HG03039 (cell line): ENCODE data around the gene ADGRD2.
A peak's percentile ranks its signal among the peaks of the same experiment; 100 is the strongest.
"Not testable (repeated sequence)": the region's sequence is repeated elsewhere in the genome, so short reads cannot be mapped to it uniquely, and the experiment has no call there.

Experiments
- ATAC-seq: cut with Tn5 transposase; IDR thresholded peaks from one replicate; pipeline ENCODE4 v1.9.1; 2021; ENCODE audit warnings: mild to moderate bottlenecking, moderate library complexity; ENCODE audit not compliant: unreplicated experiment

Gene ADGRD2, protein sequence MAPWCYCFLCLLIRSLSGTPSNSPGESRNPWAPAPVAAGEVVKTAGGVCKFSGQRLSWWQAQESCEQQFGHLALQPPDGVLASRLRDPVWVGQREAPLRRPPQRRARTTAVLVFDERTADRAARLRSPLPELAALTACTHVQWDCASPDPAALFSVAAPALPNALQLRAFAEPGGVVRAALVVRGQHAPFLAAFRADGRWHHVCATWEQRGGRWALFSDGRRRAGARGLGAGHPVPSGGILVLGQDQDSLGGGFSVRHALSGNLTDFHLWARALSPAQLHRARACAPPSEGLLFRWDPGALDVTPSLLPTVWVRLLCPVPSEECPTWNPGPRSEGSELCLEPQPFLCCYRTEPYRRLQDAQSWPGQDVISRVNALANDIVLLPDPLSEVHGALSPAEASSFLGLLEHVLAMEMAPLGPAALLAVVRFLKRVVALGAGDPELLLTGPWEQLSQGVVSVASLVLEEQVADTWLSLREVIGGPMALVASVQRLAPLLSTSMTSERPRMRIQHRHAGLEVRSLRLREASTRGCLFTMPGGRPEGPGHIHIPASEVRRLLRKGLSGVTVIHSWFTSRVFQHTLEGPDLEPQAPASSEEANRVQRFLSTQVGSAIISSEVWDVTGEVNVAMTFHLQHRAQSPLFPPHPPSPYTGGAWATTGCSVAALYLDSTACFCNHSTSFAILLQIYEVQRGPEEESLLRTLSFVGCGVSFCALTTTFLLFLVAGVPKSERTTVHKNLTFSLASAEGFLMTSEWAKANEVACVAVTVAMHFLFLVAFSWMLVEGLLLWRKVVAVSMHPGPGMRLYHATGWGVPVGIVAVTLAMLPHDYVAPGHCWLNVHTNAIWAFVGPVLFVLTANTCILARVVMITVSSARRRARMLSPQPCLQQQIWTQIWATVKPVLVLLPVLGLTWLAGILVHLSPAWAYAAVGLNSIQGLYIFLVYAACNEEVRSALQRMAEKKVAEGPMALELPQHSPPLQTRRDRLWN

GRCh38 chr9:124450241-124450924, at the start of gene ADGRD2:
TSS of gene ADGRD2 (plus strand) at chr9:124450451. CDS start at chr9:124451667, 1,216 bp downstream.
- ATAC-seq = no peak

- ATAC-seq = no peak
Measured at GRCh38 chr9:124403246-124403645, 47.0 kb upstream of the ADGRD2 start.

DNA sequence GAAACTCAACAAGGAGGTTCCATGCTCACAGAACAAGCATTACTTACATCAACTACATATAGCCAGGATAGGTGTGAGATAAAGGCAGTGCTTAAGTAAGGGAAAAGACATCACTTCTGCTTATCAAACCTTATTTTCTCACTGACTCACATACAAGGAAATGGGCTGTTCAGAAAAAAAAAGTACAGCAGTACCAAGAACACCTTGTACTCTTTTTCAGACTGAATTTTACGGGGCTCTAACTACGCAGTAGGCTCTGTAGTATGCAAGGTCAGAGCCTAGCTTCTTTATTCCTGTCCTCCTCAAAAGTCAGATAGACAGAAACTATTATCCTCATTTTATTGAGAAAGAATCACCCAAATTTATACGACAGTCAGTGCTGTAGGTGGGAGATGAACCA, 40.8 kb upstream of the ADGRD2 start:
- ATAC-seq = no peak

DNA sequence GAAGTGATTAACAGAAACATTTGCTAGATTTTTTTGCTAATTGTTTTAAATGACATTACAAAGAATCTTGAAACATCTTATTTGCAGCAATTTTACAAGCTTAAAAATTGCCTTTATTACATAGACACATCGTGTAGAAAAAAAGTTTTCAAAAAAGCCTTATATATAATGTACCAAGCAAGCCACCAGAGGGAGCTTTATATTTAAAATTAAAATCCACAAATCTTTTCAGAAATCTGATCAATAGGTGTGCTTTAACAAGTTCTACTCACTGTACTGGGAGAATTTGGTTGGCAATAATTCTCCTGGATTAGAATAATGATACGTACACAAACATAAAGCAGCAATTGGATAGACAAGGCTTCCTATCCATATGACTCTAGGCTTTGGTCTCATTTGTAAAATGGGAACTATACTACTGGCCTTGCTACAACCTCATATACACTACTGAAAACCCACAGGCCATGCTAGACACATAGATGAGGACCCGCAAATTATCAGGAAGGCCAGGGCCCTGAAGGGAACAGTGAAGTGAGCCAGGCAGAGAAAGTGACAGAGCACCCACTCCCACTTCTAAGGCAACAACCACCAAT, 39.8 kb upstream of the ADGRD2 start:
- no peak for ATAC-seq

GRCh38 chr9:124411514-124412227, 38.6 kb upstream of the ADGRD2 start:
- no peak for ATAC-seq

DNA sequence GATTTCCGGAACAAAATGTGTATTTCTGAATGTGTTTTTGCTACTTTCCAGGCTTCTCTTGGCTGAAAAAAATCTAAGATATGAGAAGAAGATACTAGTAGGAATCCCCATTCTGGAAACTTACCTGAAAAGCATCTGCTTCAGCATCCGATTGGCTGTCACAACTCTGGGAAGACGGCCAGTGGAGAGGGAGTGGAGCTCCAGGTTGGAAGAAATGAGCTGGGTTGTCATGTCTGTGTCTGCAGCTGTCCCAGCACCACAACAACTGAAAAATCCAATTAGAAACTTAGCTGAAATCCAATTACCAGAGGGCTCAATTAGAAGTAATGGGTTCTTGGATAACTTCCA, 38.0 kb upstream of the ADGRD2 start:
- ATAC-seq = no peak

DNA sequence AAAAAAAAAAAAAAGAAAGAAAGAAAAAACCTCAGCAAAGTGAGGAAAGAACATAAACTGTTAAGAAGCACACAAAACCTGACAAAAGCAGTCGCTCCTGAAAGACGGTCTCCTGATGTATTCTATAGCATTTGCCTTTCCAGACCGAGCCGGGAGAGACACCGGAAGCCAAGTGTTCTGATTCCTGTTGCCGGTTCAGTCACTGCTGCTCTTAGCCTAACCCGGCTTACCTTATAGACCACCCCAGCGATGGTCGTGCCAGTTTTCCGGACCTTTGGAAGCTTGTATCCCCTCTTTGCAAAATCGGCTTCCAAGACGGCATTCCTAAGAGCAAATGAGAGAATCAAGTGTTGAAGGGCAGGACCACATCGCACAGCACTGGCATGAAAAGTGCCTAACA, 35.6 kb upstream of the ADGRD2 start:
- ATAC-seq = no peak

DNA sequence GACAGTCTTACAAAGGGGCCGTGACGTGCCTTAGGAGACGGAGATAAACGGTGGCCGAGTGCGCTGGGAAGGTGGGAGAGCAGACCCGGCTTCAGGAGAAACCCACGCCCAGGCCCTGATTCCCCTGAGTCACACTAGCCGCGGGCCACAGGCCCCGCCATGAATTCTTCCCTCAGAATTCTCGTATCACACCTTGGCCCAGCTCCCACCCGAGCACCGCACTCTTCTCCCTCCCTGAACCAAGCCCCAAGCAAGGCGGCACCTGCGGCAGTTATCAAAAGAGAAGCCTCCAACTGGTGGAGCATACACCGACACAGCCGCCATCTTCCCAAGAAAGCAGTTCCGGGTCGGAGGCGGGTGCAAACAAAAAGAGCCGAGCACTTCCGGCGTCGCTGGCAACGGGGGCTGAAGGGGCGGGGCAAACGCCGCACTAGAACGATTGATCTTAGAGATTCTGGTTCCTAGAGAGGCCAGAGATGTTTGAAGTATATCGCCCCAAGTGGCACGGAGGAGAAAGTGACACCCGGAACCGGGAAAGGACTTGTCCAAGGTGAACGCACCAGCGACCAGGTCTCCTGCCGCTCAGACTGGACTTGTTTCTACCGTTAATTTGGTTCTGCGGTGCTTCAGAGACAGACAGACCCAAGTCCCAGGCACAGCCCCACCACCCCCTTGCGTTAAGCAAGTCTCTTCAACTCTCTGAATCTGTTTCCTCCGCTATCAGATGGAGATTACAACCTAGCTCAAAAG, 35.0 kb upstream of the ADGRD2 start, which contains the start of gene PSMB7:
Gene PSMB7, minus strand, starts transcription at position 341 of the 750 bp plus-strand sequence. Its CDS starts 17 bp downstream, at position 324.
- ATAC-seq = peak; percentile 82

DNA sequence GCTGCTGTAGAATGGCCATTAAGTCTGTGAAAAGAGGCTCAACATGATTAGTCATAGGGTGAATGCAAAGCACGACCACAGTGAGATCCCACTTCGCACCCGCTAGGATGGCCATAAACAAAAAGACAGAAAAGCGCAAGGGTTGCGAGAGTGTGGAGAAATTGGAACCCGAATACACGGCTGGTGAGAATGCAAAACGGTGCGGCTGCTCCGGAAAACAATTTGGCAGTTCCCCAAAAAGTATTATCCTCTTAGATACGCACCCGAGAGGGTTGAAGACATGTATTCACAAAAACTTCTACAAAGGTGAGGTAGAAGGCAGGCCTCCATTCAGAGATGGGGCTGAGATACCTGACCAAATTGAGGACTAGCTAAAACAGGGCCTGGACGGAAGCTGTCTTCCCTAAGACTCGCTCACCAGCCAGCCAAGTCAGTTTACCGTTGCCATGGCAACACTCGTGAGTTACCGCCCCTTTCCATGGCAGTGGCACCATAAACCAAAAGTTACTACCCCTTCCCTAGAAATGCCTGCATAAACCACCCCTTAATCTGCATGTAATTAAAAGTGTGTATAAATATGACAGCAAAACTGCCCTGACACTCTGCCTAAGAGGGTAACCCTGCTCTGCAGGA, 34.3 kb upstream of the ADGRD2 start:
- ATAC-seq = no peak

- no peak for ATAC-seq
Measured at GRCh38 chr9:124419832-124420489, 30.3 kb upstream of the ADGRD2 start.

DNA sequence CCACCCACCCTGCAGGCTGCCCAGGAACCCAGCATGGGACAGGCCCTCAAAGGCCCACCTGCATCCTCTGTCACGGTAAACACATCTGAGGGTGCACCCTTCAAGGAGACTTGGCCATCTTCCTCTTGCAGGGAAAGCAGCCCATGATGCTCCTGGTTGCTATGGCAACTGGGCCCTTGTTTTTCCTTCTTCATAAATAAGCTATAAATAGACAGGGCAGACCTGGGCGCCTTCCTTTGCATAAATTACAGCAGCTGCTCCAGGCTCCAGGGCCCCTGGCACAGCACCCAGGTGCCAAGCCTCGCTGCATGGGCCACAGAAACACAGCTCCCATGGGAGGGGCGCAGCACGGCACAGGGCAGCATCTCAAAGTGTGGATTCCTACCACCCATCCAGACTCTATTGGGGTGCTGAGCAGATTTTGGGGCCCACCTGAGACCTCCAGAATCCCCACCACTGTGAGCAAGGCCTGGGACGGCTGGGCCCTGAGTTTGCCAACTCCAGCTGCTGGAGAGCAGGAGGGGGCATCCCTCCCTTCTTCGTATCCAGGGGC, 29.2 kb upstream of the ADGRD2 start:
- no peak for ATAC-seq

DNA sequence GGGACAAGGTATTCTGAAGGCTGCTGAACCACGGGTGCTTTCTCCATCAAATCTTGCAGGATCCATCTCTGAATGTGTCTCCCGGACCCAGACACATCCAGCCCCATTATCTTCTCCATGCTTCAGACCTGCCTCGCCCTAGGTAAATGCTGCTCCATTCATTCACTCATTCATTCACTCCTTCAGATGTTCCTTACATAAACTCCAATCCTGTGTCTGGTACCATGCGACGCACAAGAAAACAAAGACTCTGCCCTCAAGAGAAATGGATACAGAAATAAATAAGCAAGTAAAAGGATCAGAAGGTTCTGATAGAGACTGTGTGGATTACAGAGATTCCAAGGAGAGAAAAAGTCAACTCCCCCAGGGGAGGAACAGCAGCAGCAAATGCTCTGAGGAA, 27.1 kb upstream of the ADGRD2 start:
- ATAC-seq = no peak

- ATAC-seq = no peak
Measured at GRCh38 chr9:124423591-124423990, 26.7 kb upstream of the ADGRD2 start.

DNA sequence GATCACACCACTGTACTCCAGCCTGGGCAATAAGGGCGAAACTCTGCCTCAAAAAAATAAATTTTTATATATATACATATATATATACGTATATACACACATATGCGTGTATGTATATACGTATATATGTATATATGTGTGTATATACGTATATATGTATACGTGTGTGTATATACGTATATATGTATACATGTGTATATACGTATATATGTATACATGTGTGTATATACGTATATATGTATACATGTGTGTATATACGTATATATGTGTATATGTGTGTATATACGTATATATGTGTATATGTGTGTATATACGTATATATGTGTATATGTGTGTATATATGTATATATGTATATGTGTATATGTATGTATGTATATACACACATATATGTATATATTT, 24.5 kb upstream of the ADGRD2 start:
- not testable (repeated sequence) for ATAC-seq

DNA sequence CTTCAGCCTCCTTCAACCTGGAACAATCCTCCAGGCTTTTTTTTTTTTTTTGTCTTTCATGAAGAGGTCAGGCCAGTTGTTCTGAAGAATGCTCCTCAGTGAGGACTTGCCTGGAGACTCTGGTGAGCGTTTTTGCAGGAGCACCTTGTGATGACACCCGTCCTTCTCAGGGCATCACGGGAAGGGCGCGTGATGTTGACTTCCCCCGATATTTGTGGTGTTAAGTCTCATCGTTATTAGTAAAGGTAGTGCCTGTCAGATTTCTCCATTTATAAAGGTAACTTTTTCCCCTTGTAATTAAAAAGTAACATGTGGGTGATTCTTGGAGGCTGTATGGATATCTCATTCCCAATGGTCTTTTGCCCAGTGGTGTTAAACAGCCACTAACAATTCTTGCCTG, 23.9 kb upstream of the ADGRD2 start:
- ATAC-seq = no peak

GRCh38 chr9:124427281-124427680, 23.0 kb upstream of the ADGRD2 start:
- no peak for ATAC-seq

DNA sequence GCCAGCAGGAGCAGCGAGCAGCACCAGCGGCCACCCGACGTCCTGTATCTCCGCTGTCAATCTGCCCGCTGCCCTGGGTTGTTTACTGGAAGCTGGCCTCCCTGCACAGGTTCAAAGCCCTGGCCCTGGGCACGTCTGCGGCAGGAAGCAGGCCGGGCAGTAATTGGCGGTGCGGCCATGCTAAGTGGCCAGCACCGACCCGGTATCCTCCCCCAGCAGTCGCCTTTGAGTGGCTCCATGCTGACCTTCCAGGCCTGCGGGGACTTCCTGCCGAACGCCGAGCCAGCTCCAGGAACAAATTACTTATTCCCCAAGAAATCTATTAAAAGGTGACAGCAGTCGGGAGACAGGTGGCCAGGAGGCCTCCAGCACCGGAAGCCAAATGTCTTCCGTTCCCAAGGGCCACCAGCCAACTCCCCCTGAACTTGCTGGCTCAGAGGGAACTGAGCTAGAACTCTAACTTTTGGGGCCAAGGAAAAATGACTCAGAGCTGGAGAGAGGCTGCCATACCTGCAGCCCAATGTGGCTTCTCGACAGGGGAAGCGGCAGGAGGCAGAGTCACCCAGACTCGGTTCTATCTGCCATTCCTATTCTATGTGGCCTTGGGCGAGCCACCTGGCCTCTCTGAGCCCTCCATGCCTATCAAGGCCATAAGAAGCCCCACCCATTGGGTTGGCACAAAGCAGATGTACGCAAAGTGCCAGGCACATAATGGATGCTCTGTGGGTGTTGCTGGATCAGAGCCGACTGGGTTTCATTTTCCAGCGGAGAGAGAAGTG, 21.3 kb upstream of the ADGRD2 start:
- ATAC-seq = no peak
